GM19463 (cell line): ENCODE measurements around the gene CHPF.

Experiments used
- ATAC-seq: cut with Tn5 transposase; IDR thresholded peaks from one replicate; pipeline ENCODE4 v1.9.1; 2021; ENCODE audit warnings: mild to moderate bottlenecking, moderate library complexity; ENCODE audit not compliant: unreplicated experiment

Gene CHPF

GRCh38 chr2:219543596-219544358, at the start of gene CHPF, which contains the start of gene TMEM198:
CHPF (minus strand) TSS chr2:219543809; CDS start chr2:219543538, 271 bp downstream.
TMEM198 (plus strand) TSS chr2:219544028; CDS start chr2:219544728, 700 bp downstream.
- peak; percentile 74 for ATAC-seq

GRCh38 chr2:219593154-219593553, 49.5 kb upstream of the CHPF start:
- ATAC-seq, result no peak

GRCh38 chr2:219592736-219593135, 49.1 kb upstream of the CHPF start:
- no peak for ATAC-seq

GRCh38 chr2:219591091-219591490, 47.5 kb upstream of the CHPF start:
- ATAC-seq, result no peak

- ATAC-seq, result no peak
Measured at GRCh38 chr2:219581346-219581745, 37.7 kb upstream of the CHPF start.

- ATAC-seq, result no peak
Measured at GRCh38 chr2:219578811-219579613, 35.4 kb upstream of the CHPF start.

- ATAC-seq, result no peak
Measured at GRCh38 chr2:219576505-219577388, 33.1 kb upstream of the CHPF start.

- ATAC-seq, result no peak
Measured at GRCh38 chr2:219575566-219576504, 32.2 kb upstream of the CHPF start.

GRCh38 chr2:219574484-219575311, 31.1 kb upstream of the CHPF start:
- no peak for ATAC-seq

- ATAC-seq, result no peak
Measured at GRCh38 chr2:219573166-219573565, 29.6 kb upstream of the CHPF start.

GRCh38 chr2:219572237-219573001, 28.8 kb upstream of the CHPF start, which contains the start of gene INHA:
INHA (plus strand) TSS chr2:219572310; CDS start chr2:219572375, 65 bp downstream.
- ATAC-seq, result no peak

GRCh38 chr2:219571311-219572236, 28.0 kb upstream of the CHPF start, which contains the start of gene OBSL1:
OBSL1 (minus strand) TSS chr2:219571539; CDS start chr2:219571232, 307 bp downstream.
- no peak for ATAC-seq

GRCh38 chr2:219570924-219571310, 27.3 kb upstream of the CHPF start:
- ATAC-seq, result no peak

GRCh38 chr2:219570194-219570923, 26.8 kb upstream of the CHPF start:
- ATAC-seq, result no peak

- no peak for ATAC-seq
Measured at GRCh38 chr2:219569635-219570034, 26.0 kb upstream of the CHPF start.

GRCh38 chr2:219569041-219569440, 25.4 kb upstream of the CHPF start:
- ATAC-seq, result no peak
